GM23248 (cell line): ENCODE results near the gene BCAR3.

ENCODE experiments used
- EZH2 ChIP-seq: fragments of 200-600 bp; sonication (generic); IDR thresholded peaks from 2 replicates; pipeline ENCODE4 v1.6.1; 2018; ENCODE audit warnings: antibody characterized with exemption, mild to moderate bottlenecking; ENCODE audit not compliant: insufficient read depth, poor library complexity, severe bottlenecking
- EZH2phosphoT487 ChIP-seq: fragments of 200-600 bp; sonication (generic); IDR thresholded peaks from 2 replicates; pipeline ENCODE4 v1.6.1; 2018; ENCODE audit warnings: antibody characterized with exemption, moderate library complexity, mild to moderate bottlenecking, low read depth; ENCODE audit not compliant: insufficient read depth

DNA sequence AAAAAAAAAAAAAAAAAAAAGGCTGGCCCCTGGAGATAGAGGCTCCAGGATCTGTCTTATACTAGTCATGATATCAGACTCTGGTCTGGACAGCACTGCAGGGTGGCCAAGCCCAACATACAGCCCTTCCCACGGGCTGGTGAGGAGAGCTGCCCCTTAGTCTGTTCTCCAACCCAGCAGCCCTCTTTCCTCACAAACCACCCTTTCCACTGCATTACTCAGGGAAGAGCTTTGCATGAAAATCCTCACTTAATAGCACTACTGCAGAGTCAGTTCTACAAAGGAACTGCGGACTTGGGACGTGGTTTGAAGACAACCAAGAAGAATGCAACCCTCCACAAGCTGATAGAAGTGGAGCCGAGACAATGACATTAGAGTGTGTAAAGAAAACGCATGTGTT lies 5.7 kb downstream of the BCAR3 start:
- TF ChIP-seq EZH2phosphoT487 = no peak
- no peak for TF ChIP-seq EZH2
